SU-DHL-6 (cell line): ENCODE data around the gene DIO2.

Experiments used
- CTCF ChIP-seq: fragments of 200-600 bp; sonication (generic); IDR thresholded peaks from one replicate; pipeline ENCODE4 v1.5.1; 2017; ENCODE audit warnings: antibody characterized with exemption, mild to moderate bottlenecking, low read length, moderate library complexity; ENCODE audit not compliant: insufficient read depth, poor library complexity, severe bottlenecking
- EZH2phosphoT487 ChIP-seq: fragments of 200-600 bp; sonication (generic), shearing (Covaris generic); conservative IDR thresholded peaks from 2 replicates; pipeline ENCODE4 v1.6.1; 2018; ENCODE audit warnings: mild to moderate bottlenecking, antibody characterized with exemption, low read length, moderate library complexity, mixed read lengths

- TF ChIP-seq CTCF (no peak), EZH2phosphoT487 (no peak)
These were observed 49.3 kb upstream of the DIO2 start for GRCh38 chr14:80260645-80261044.
